NCI-H774 (cell line): ENCODE results near the gene GLMP.

ENCODE experiments used
- DNase-seq: peaks from one replicate; lab custom pipeline; 2025; lab: John Stamatoyannopoulos, UW

The GLMP gene

GRCh38 chr1:156249593-156249992, 45.9 kb downstream of the GLMP start:
- no peak for DNase-seq

GRCh38 chr1:156248323-156248683, 47.2 kb downstream of the GLMP start:
- no peak for DNase-seq

GRCh38 chr1:156247460-156248322, 47.8 kb downstream of the GLMP start, which contains the start of gene PAQR6:
Gene PAQR6, minus strand, starts transcription at chr1:156248056. Its CDS starts 1,325 bp downstream, at chr1:156246731.
- no peak for DNase-seq

GRCh38 chr1:156246781-156247459, 48.6 kb downstream of the GLMP start:
- no peak for DNase-seq

GRCh38 chr1:156246241-156246780, 49.2 kb downstream of the GLMP start:
- no peak for DNase-seq

GRCh38 chr1:156245451-156246232, 49.8 kb downstream of the GLMP start:
- DNase-seq: peak; percentile 30

- DNase-seq: no peak
Measured at GRCh38 chr1:156244712-156245111, 50.8 kb downstream of the GLMP start.

GRCh38 chr1:156244126-156244525, 51.4 kb downstream of the GLMP start:
- DNase-seq: no peak

GRCh38 chr1:156242738-156243137, 52.7 kb downstream of the GLMP start:
- DNase-seq: no peak
